ENCODE results near the gene SETD2.
"Not testable (repeated sequence)": the region's sequence is repeated elsewhere in the genome, so short reads cannot be mapped to it uniquely, and the experiment has no call there.

DNA sequence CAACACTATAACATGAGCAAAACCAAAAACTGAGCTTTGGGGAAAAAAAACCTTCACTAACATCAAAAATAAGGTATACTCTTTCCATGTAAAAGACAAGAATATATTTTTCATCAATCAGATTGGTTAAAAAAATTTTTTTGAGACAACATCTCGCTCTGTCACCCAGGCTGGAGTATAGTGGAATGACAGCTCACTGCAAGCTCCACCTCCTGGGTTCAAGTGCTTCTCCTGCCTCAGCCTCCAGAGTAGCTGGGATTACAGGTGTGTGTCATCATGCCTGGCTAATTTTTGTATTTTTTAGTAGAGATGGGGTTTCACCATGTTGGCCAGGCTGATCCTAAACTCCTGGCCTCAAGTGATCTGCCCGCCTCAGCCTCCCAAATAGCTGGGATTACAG, 48.4 kb downstream of the SETD2 start:
- TF ChIP-seq, protein P1, sequence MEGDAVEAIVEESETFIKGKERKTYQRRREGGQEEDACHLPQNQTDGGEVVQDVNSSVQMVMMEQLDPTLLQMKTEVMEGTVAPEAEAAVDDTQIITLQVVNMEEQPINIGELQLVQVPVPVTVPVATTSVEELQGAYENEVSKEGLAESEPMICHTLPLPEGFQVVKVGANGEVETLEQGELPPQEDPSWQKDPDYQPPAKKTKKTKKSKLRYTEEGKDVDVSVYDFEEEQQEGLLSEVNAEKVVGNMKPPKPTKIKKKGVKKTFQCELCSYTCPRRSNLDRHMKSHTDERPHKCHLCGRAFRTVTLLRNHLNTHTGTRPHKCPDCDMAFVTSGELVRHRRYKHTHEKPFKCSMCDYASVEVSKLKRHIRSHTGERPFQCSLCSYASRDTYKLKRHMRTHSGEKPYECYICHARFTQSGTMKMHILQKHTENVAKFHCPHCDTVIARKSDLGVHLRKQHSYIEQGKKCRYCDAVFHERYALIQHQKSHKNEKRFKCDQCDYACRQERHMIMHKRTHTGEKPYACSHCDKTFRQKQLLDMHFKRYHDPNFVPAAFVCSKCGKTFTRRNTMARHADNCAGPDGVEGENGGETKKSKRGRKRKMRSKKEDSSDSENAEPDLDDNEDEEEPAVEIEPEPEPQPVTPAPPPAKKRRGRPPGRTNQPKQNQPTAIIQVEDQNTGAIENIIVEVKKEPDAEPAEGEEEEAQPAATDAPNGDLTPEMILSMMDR (IDR thresholded peaks at IDR 0.05) = not testable (repeated sequence)
- TF ChIP-seq POLR2A, POLR2AphosphoS5, EP300 (IDR thresholded peaks at IDR 0.05): not testable (repeated sequence)

Data from stomach (tissue), 4 donors.